ENCODE measurements around the gene PRPSAP1.

PRPSAP1 gene

GRCh38 chr17:76277300-76278267 lies 76.1 kb downstream of the PRPSAP1 start:
- no peak for TF ChIP-seq CTCF (conservative IDR thresholded peaks at IDR 0.05; ENCODE audit: low read depth, low read length)
- H3K4me3 ChIP-seq (ENCODE audit: low read depth, low read length), result no peak overlapping the region
- DNase-seq (ENCODE audit: low read depth), result no peak

- DNase-seq (ENCODE audit: low read depth), result no peak
- TF ChIP-seq CTCF (conservative IDR thresholded peaks at IDR 0.05; ENCODE audit: low read depth, low read length), result no peak
- no peak overlapping the region for H3K4me3 ChIP-seq (ENCODE audit: low read depth, low read length)
Measured at GRCh38 chr17:76276461-76277299, 77.0 kb downstream of the PRPSAP1 start.

GRCh38 chr17:76276069-76276431 lies 77.7 kb downstream of the PRPSAP1 start:
- TF ChIP-seq CTCF (conservative IDR thresholded peaks at IDR 0.05; ENCODE audit: low read depth, low read length), result no peak
- no peak for DNase-seq (ENCODE audit: low read depth)
- H3K4me3 ChIP-seq (ENCODE audit: low read depth, low read length), result no peak overlapping the region

- TF ChIP-seq CTCF (conservative IDR thresholded peaks at IDR 0.05; ENCODE audit: low read depth, low read length), result no peak
- H3K4me3 ChIP-seq (ENCODE audit: low read depth, low read length), result no peak overlapping the region
- DNase-seq (ENCODE audit: low read depth), result no peak
Measured at GRCh38 chr17:76275382-76276068, 78.2 kb downstream of the PRPSAP1 start.

- H3K4me3 ChIP-seq (ENCODE audit: low read depth, low read length), result no peak overlapping the region
- TF ChIP-seq CTCF (conservative IDR thresholded peaks at IDR 0.05; ENCODE audit: low read depth, low read length), result no peak
- DNase-seq (ENCODE audit: low read depth), result no peak
Measured at GRCh38 chr17:76274112-76274956, 79.4 kb downstream of the PRPSAP1 start.
